A549 treated with ZK216348 at 1 μM for 4 hours (cell line): ENCODE results near the gene TOMM7. TPM values are rescaled to one million over a fixed set of nuclear protein-coding genes. Genes with fewer than 3 reads are reported as not detected.

Source experiments
- total RNA-seq: library from RNA; stranded (reverse); fragments of 200-300 nt; extraction: Qiagen RNA extraction; gene quantifications from 5 replicates; pipeline ENCODE4 v1.2.3, GENCODE V29; 2022; ENCODE audit warnings: low read depth

The TOMM7 gene
- 372 to 1,209 TPM (median 444 TPM) in 5 replicates for total RNA-seq

GRCh38 chr7:22822486-22823141, at the start of gene TOMM7:
TOMM7 (minus strand) TSS chr7:22822849; CDS start chr7:22822779, 70 bp downstream.

Other genes starting within 250 kb of the TOMM7 start
- gene IL6, start 95.6 kb downstream of the TOMM7 start, total RNA-seq: 0.83 to 8.5 TPM (median 2.0 TPM) in 5 replicates
- gene HYCC1, start 191.3 kb upstream of the TOMM7 start, total RNA-seq: 12.2 to 25.2 TPM (median 18.7 TPM) in 5 replicates